IPS-NIHi11 (cell line): ENCODE data around the gene ACHE.
"Not testable (repeated sequence)": the region's sequence is repeated elsewhere in the genome, so short reads cannot be mapped to it uniquely, and the experiment has no call there.

Source experiments
- DNase-seq: peaks from one replicate; pipeline ENCODE4 v3.0.0; 2012; ENCODE audit warnings: mixed read lengths, low spot score

ACHE gene

GRCh38 chr7:100895701-100895955 is at the start of gene ACHE:
Gene ACHE (minus strand): TSS chr7:100895888. CDS start chr7:100894232, 1,656 bp downstream.
- peak; percentile 58 for DNase-seq

- DNase-seq, result no peak
These were observed 48.5 kb upstream of the ACHE start for GRCh38 chr7:100944138-100944537.

GRCh38 chr7:100943693-100944092 is 48.0 kb upstream of the ACHE start:
- no peak for DNase-seq

- no peak for DNase-seq
These were observed 46.5 kb upstream of the ACHE start for GRCh38 chr7:100942045-100942774.

DNA sequence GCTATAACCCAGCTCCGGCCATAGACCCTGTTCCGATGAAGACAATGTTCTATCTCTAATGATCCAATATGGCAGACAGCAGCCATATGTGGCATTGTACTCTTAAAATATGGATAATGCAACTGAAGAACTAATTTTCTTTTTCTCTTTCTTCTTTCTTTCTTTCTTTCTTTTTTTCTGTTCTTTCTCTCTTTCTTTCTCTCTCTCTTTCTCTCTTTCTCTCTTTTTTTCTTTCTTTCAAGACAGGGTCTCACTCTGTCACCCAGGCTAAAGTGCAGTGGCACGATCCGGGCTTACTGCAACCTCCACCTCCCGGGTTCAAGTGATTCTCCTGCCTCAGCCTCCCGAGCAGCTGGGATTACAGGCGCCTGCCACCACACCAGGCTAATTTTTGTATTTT is 40.5 kb upstream of the ACHE start:
- DNase-seq, result not testable (repeated sequence)

DNA sequence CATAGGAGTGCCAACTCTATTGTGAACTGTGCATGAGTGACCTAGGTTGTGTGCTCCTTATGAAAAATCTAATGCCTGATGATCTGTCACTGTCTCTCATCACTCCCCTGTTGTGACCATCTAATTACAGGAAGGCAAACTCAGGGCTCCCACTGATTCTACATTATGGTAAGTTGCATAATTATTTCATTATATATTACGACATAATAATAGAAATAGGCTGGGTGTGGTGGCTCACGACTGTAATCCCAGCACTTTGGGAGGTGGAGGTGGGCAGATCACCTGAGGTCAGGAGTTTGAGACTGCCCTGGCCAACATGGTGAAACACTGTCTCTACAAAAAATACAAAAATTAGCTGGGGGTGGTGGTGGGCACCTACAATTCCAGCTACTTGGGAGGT is 39.7 kb upstream of the ACHE start:
- DNase-seq, result not testable (repeated sequence)

- no peak for DNase-seq
These were observed 38.0 kb upstream of the ACHE start for GRCh38 chr7:100933734-100934133.

- no peak for DNase-seq
These were observed 34.1 kb upstream of the ACHE start for GRCh38 chr7:100929808-100930174.

- not testable (repeated sequence) for DNase-seq
These were observed 27.9 kb upstream of the ACHE start for GRCh38 chr7:100923616-100924015.

GRCh38 chr7:100921039-100921438 is 25.4 kb upstream of the ACHE start:
- no peak for DNase-seq

GRCh38 chr7:100919779-100920437 is 24.2 kb upstream of the ACHE start:
- not testable (repeated sequence) for DNase-seq

- not testable (repeated sequence) for DNase-seq
These were observed 23.6 kb upstream of the ACHE start for GRCh38 chr7:100919335-100919734.

- DNase-seq, result no peak
These were observed 19.3 kb upstream of the ACHE start for GRCh38 chr7:100914879-100915447.

- no peak for DNase-seq
These were observed 18.7 kb upstream of the ACHE start for GRCh38 chr7:100914208-100914878.

DNA sequence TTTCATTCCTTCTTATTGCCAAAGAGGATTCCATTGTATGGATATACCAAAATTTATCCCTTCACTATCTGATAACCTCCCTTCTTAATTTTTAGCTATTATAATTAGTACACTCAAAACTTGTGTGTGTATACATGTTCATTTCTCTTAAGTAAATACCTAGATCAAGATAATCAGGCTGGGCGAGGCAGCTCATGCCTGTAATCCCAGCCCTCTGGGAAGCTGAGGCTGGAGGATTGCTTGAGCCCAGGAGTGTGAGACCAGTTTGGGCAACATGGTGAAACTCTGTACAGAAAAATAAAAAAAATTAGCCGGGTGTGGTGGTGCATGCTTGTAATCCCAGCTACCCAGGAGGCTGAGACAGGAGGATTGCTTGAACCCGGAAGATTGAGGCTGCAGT is 15.8 kb upstream of the ACHE start:
- no peak for DNase-seq

GRCh38 chr7:100910443-100910842 is 14.8 kb upstream of the ACHE start:
- DNase-seq, result not testable (repeated sequence)

GRCh38 chr7:100908512-100908911 is 12.8 kb upstream of the ACHE start:
- DNase-seq, result no peak

GRCh38 chr7:100902638-100903037 is 7.0 kb upstream of the ACHE start:
- no peak for DNase-seq

GRCh38 chr7:100901921-100902332 is 6.2 kb upstream of the ACHE start:
- no peak for DNase-seq

- DNase-seq, result no peak
These were observed 5.3 kb upstream of the ACHE start for GRCh38 chr7:100900978-100901377.

- no peak for DNase-seq
These were observed 3.7 kb upstream of the ACHE start for GRCh38 chr7:100899432-100899831.

DNA sequence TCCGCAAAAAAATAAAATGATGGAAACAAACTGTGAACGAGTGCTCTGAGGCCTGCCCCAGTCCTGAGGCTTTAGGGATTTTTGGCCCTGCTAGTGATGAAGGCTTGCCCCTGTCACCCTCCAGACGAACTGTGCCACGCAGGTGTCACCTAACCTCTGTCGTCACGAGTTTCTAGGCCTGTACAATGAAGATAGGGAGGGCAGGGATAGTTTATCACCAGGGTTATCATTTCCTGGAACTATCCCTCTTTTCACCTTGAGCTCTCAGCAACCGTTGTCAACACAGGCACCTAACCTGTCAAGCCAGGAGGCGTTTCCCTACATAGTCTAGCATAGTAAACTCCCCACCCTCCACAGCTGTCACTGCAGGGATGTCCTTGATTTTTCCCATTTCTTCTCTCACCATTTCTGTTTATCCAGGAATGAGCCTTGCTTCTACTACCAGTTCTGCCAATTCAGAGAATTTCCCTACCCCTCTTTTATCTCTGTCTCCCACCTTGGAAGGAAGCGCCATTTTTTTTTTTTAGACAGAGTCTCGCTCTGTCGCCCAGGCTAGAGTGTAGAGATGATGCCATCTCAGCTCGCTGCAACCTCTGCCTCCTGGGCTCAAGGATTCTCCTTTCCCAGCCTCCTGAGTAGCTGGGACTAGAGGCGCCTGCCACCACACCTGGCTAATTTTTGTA is 2.2 kb upstream of the ACHE start:
- DNase-seq, result no peak
